Myocyte (in vitro differentiated cells): ENCODE data around the gene UBALD1. TPM values are rescaled to one million over a fixed set of nuclear protein-coding genes. Genes with fewer than 3 reads are reported as not detected.

Experiments used
- DNase-seq: peaks from one replicate; pipeline ENCODE4 v3.0.0-alpha.2; 2012; ENCODE audit warnings: low read depth
- total RNA-seq: library from RNA; depleted of rRNA; stranded (reverse); fragments of >200 nt; gene quantifications from 2 replicates; pipeline ENCODE4 v1.2.3, GENCODE V29; 2014

The UBALD1 gene
- total RNA-seq, 1 donor from 2014 or later: 10.0 TPM

GRCh38 chr16:4646773-4647643 lies 32.3 kb upstream of the UBALD1 start:
- no peak for DNase-seq

- DNase-seq: no peak
Observed at GRCh38 chr16:4641895-4642294, 27.2 kb upstream of the UBALD1 start.

GRCh38 chr16:4641306-4641687 lies 26.6 kb upstream of the UBALD1 start:
- no peak for DNase-seq

- no peak for DNase-seq
Observed at GRCh38 chr16:4640572-4641305, 26.1 kb upstream of the UBALD1 start.

- peak; percentile 35 for DNase-seq
Observed at GRCh38 chr16:4639899-4640509, 25.3 kb upstream of the UBALD1 start.

- DNase-seq: no peak
Observed at GRCh38 chr16:4637501-4638166, 22.9 kb upstream of the UBALD1 start.

GRCh38 chr16:4636196-4636595 lies 21.5 kb upstream of the UBALD1 start:
- no peak for DNase-seq

GRCh38 chr16:4634768-4635167 lies 20.1 kb upstream of the UBALD1 start:
- DNase-seq: no peak

- DNase-seq: no peak
Observed at GRCh38 chr16:4633910-4634635, 19.4 kb upstream of the UBALD1 start.

DNA sequence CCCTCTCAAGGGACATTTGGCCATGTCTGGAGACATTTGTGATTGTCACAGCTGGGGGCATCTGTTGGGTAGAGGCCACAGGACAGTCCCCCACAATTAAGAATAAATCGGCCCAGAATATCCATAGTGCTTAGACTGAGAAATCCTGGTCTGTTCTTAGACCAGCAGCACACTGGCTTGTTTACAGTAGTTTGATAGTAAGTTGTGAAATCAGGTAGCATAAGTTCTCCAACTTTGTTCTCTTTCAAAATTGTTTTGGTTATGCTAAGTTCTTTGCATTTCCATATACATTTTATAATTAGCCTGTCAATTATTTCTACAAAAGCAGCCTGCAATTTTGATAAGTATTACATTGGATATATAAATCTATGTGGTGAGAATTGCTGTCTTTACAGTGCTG lies 16.8 kb upstream of the UBALD1 start:
- no peak for DNase-seq

- DNase-seq: no peak
Observed at GRCh38 chr16:4628283-4628682, 13.6 kb upstream of the UBALD1 start.

DNA sequence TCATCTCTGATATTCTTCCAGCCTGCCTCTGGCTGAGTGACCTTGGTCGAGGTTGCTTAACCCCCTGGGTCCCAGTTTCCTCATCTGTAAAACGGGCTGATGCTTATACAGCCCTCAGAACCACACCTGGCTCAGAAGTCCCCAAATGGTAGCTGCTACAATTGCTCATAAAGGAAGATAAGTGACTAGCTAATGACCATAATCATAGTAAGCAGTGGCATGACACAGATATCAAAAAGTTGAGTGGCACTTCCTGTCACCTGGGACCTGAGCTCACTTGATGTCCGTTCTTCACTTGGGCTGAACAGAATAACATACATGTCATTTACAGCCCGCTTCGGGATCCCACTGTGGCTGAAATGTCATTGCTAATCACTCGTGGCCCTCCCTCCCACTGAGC lies 11.7 kb upstream of the UBALD1 start:
- DNase-seq: no peak

- no peak for DNase-seq
Observed at GRCh38 chr16:4625560-4626159, 11.0 kb upstream of the UBALD1 start.

DNA sequence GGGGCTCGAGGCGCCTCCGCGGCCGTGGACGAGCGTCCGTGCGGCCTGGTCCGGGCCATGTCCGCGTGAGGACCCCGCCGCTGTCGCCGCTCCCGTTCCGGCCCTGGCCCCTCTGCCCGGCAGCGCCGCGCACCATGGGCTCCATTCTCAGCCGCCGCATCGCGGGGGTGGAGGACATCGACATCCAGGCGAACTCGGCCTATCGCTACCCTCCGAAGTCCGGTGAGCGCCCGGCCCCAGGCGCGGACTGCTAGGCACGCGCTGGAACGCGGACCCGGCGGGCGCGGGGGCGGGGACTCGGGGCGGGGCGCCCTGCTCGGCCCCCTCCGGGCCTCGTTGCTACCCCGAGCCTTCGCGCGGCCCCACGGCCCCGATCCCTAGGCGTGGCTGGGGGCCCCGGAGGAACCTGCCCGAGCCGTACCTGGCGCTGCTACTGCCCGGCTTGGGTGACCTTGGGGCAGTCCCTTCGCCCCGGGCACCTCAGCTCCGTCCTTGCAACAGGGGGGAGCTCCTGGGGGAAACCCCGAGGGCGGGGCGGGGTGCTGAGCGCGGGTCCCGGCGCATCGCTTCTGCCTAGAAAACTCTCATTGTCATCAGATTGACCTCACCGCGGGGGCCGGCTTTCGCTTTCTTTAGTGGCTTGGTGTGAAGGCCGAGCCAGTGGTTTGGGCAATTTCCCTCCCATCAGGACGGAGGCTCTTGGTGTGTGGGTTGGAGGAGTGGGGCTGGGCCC lies 10.3 kb upstream of the UBALD1 start:
- DNase-seq: peak; percentile 57

- DNase-seq: peak; percentile 99
Observed at GRCh38 chr16:4624015-4624826, 9.5 kb upstream of the UBALD1 start, which contains the start of gene MGRN1. Gene MGRN1, plus strand, starts transcription at chr16:4624826. Its CDS starts 135 bp downstream, at chr16:4624961.

DNA sequence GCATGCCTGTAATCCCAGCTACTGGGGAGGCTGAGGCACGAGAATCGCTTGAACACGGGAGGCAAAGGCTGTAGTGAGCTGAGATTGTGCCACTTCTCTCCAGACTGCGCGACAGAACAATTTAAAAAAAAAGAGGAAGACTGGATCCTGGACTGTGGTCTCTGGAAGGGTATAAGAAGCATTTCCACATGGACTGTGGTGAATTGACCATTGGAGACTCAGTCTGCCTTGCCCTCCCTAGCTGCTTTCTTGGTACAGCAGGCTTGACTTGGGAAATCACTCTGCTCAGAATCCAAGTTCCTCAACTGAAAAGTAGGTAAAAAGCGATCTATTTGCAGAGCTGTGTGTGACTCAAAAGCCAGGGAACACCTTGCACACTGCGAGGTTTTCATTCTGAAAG lies 8.9 kb upstream of the UBALD1 start:
- DNase-seq: no peak

- DNase-seq: no peak
Observed at GRCh38 chr16:4618645-4619418, 4.1 kb upstream of the UBALD1 start.

- DNase-seq: no peak
Observed at GRCh38 chr16:4617880-4618279, 3.2 kb upstream of the UBALD1 start.
